Activated T-cell treated with anti-CD3 and anti-CD28 coated beads for 1 hour (primary cell): ENCODE results near the gene VWF.
A peak's percentile ranks its signal among the peaks of the same experiment; 100 is the strongest.
"Not testable (repeated sequence)": the region's sequence is repeated elsewhere in the genome, so short reads cannot be mapped to it uniquely, and the experiment has no call there.

Experiments
- DNase-seq: peaks from one replicate; pipeline ENCODE4 v3.0.0-alpha.2; 2020; ENCODE audit warnings: low read depth

VWF gene

GRCh38 chr12:6033546-6033945 lies 90.9 kb downstream of the VWF start:
- no peak for DNase-seq

- no peak for DNase-seq
These were observed 91.7 kb downstream of the VWF start for GRCh38 chr12:6032726-6033125.

GRCh38 chr12:6031001-6031400 lies 93.5 kb downstream of the VWF start:
- no peak for DNase-seq

- no peak for DNase-seq
These were observed 94.4 kb downstream of the VWF start for GRCh38 chr12:6030081-6030480.

GRCh38 chr12:6029401-6029800 lies 95.1 kb downstream of the VWF start:
- no peak for DNase-seq

GRCh38 chr12:6026998-6027397 lies 97.5 kb downstream of the VWF start:
- no peak for DNase-seq

GRCh38 chr12:6025703-6026298 lies 98.7 kb downstream of the VWF start:
- DNase-seq, result not testable (repeated sequence)

GRCh38 chr12:6024066-6024465 lies 100.4 kb downstream of the VWF start:
- DNase-seq, result not testable (repeated sequence)

- no peak for DNase-seq
These were observed 103.5 kb downstream of the VWF start for GRCh38 chr12:6020930-6021329.

- DNase-seq, result not testable (repeated sequence)
These were observed 104.0 kb downstream of the VWF start for GRCh38 chr12:6020511-6020910.

GRCh38 chr12:6019256-6019655 lies 105.2 kb downstream of the VWF start:
- not testable (repeated sequence) for DNase-seq

GRCh38 chr12:6018265-6018664 lies 106.2 kb downstream of the VWF start:
- DNase-seq, result no peak

- DNase-seq, result no peak
These were observed 107.7 kb downstream of the VWF start for GRCh38 chr12:6016756-6017155.

GRCh38 chr12:6016004-6016403 lies 108.5 kb downstream of the VWF start:
- DNase-seq, result not testable (repeated sequence)

GRCh38 chr12:6015271-6015670 lies 109.2 kb downstream of the VWF start:
- not testable (repeated sequence) for DNase-seq

GRCh38 chr12:6010631-6011350 lies 113.7 kb downstream of the VWF start:
- not testable (repeated sequence) for DNase-seq

GRCh38 chr12:5997260-5997659 lies 127.2 kb downstream of the VWF start:
- DNase-seq, result no peak

- no peak for DNase-seq
These were observed 128.0 kb downstream of the VWF start for GRCh38 chr12:5996459-5996858.

GRCh38 chr12:5989621-5990020 lies 134.8 kb downstream of the VWF start:
- DNase-seq, result no peak

- peak; percentile 60 for DNase-seq
These were observed 135.8 kb downstream of the VWF start for GRCh38 chr12:5988659-5989116.

GRCh38 chr12:5988088-5988487 lies 136.4 kb downstream of the VWF start:
- DNase-seq, result no peak

- DNase-seq, result no peak
These were observed 136.9 kb downstream of the VWF start for GRCh38 chr12:5987573-5987972.

GRCh38 chr12:5985471-5985870 lies 139.0 kb downstream of the VWF start:
- DNase-seq, result no peak

GRCh38 chr12:5984873-5985272 lies 139.6 kb downstream of the VWF start:
- DNase-seq, result no peak
